Bronchial epithelial cell (primary cell): ENCODE results near the gene THBS2. TPM values are rescaled to one million over a fixed set of nuclear protein-coding genes. Genes with fewer than 3 reads are reported as not detected.
A peak's percentile ranks its signal among the peaks of the same experiment; 100 is the strongest.

Source experiments
- DNase-seq: peaks from one replicate; pipeline ENCODE4 v3.0.0-alpha.2; 2010; ENCODE audit warnings: low read depth
- FAIRE-seq: peaks from 2 replicates; lab custom pipeline; 2011; peaks lifted over from hg19 to GRCh38; lab: Jason Lieb, UNC
- H3K27me3 ChIP-seq: 2 replicates; pipeline ENCODE4 v1.5.1; 2011; ENCODE audit warnings: low read length; ENCODE audit not compliant: control insufficient read depth, insufficient read depth
- H3K36me3 ChIP-seq: 2 replicates; pipeline ENCODE4 v1.5.1; 2011; ENCODE audit warnings: low read length; ENCODE audit not compliant: control insufficient read depth, insufficient read depth
- H3K4me3 ChIP-seq: 2 replicates; pipeline ENCODE4 v1.5.1; 2011; ENCODE audit warnings: mild to moderate bottlenecking, low read depth, low read length, control low read depth
- total RNA-seq: library from RNA; depleted of rRNA; stranded (reverse); fragments of >200 nt; gene quantifications from 2 replicates; pipeline ENCODE4 v1.2.1, GENCODE V29; 2014
- TF ChIP-seq, protein P1 (sequence below): IDR thresholded peaks from 2 replicates; pipeline ENCODE4 v1.5.1; 2011; ENCODE audit warnings: mild to moderate bottlenecking, moderate library complexity, low read length, control low read depth, inconsistent platforms; ENCODE audit not compliant: insufficient read depth, severe bottlenecking

The THBS2 gene
- total RNA-seq, 1 donor from 2014 or later = 8.7 TPM

DNA sequence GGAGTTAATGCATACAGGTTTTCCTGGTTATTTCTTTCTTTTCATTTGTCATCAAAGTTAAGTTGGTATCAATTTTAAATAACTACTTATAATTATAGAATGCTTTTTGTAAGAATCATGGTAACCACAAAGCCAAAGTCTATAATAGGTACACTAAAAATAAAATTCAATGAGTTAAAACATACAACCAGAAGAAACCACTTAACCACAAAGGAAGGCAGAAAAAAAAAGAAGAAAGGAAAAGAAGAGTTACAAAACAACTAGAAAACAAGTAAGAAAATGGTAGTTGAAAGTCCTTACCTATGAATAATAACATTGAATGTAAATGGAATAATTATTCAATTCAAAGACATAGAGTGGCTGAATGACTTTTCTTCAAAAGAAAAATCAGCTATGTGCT, 45.6 kb downstream of the THBS2 start:
- TF ChIP-seq, protein P1, sequence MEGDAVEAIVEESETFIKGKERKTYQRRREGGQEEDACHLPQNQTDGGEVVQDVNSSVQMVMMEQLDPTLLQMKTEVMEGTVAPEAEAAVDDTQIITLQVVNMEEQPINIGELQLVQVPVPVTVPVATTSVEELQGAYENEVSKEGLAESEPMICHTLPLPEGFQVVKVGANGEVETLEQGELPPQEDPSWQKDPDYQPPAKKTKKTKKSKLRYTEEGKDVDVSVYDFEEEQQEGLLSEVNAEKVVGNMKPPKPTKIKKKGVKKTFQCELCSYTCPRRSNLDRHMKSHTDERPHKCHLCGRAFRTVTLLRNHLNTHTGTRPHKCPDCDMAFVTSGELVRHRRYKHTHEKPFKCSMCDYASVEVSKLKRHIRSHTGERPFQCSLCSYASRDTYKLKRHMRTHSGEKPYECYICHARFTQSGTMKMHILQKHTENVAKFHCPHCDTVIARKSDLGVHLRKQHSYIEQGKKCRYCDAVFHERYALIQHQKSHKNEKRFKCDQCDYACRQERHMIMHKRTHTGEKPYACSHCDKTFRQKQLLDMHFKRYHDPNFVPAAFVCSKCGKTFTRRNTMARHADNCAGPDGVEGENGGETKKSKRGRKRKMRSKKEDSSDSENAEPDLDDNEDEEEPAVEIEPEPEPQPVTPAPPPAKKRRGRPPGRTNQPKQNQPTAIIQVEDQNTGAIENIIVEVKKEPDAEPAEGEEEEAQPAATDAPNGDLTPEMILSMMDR = no peak
- Histone ChIP-seq H3K27me3 (no peaks in the 10 kb centered on the region), H3K4me3 (no peak overlapping the region), H3K36me3 (no peaks in the 10 kb centered on the region)
- DNase-seq (no peak), FAIRE-seq (no peak)

DNA sequence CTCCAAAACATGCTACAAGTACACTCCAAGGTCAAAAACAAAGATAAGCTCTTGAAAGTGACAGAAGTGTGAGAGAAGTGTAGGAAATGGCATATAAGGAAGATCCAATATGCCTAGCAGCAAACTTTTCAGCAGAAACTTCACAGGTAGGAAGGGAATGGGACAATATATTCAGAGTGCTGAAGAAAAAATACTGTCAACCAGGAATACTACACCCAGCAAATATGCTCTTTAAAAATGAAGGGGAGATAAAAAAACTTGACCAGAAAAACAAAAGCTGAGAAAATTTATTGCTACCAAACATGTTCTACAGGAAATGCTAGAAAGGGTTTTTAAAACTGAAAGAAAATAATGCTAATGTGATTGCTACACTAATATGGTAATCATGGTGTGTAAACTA, 46.2 kb downstream of the THBS2 start:
- no peak for DNase-seq
- H3K36me3 ChIP-seq = no peaks in the 10 kb centered on the region
- FAIRE-seq = no peak
- TF ChIP-seq, protein P1 = no peak
- no peaks in the 10 kb centered on the region for H3K27me3 ChIP-seq
- H3K4me3 ChIP-seq = no peak overlapping the region

DNA sequence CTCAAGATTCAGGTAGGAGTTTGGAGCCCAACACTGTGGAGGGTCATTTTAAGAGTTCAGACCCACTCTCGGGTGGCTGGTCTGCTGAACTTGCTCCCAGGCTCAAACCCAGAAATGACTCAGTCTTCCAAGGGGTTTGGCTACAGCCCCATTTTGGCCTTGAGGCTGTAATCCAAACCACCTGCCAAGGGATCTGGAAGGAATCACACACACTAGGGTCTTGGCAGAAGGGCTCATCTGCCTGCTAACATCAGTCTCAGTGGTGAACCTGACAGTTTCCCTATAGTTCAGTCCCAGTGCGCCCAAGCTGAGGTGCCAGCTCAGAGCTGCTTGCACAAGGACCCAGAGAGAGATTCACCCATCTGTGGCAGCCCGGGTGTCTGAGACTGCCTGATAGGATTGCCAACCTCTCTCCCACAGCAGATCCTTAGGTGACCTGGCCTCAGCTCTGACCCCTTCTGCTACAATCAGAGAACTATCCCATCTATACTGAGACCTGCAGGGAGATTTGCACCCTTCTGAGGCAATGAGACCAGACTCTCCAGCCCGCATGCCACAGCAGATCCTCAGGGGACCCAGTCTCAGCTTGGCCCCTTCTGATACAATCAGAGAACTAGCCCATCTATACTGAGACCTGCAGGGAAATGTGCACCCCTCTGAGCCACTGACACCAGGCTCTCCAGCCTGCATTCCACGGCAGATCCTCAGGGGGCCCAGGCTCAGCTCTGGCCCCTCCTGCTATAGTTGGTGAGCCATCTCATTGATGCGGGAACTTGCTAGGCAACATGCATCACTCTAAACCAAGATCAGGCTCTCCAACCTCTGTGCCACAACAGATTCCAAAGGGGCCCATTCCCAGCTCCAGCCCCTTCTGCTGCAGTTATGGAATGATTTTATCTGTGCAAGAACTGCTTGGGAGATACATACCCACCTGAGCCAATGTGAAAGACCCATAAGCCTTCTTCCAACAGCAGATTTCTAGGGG, 48.2 kb downstream of the THBS2 start:
- Histone ChIP-seq H3K36me3 (no peaks in the 10 kb centered on the region), H3K27me3 (no peaks in the 10 kb centered on the region), H3K4me3 (no peak overlapping the region)
- DNase-seq (no peak), FAIRE-seq (peak; percentile 62)
- TF ChIP-seq, protein P1 = no peak

DNA sequence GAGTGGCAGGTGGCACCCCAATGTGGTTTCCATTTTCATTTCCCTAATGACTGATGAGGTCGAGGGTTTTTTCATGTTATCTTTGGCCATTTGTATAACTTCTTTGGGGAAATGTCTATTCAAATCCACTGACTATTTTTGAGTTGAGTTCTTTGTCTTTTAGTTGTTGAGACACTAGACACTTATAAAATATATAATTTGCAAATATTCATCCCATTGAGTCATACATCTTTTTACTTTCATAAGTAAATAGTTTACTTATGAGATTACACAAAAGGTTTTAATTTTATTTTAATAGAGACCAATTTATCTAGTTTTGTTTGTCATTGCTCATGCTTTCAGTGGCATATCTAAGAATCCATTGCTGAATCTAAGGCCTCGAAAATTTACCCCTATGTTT, 49.5 kb downstream of the THBS2 start:
- no peak overlapping the region for H3K4me3 ChIP-seq
- H3K36me3 ChIP-seq = no peaks in the 10 kb centered on the region
- TF ChIP-seq, protein P1 = no peak
- FAIRE-seq (no peak), DNase-seq (no peak)
- H3K27me3 ChIP-seq = no peaks in the 10 kb centered on the region

DNA sequence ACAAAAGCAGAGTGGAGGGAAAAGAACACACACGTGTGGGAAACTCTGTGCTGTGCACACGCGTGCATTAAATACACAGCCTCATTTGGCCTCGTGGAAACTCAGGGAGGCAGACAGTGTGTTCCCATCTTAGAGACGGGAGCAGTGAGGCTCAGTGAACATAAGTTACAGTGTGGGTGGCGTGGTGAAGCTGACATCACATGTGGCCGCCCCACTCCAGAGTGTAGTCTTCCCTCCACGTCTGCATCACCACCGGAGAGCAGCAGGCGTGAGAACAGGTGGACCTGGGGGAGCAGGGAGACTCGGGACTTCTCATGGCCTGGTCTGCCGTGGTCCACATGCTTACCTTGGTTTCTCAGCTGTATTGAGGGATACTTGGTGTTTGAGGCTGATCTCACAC, 51.7 kb downstream of the THBS2 start:
- Histone ChIP-seq H3K4me3 (no peak overlapping the region), H3K36me3 (no peaks in the 10 kb centered on the region), H3K27me3 (no peaks in the 10 kb centered on the region)
- FAIRE-seq = no peak
- TF ChIP-seq, protein P1 = no peak
- no peak for DNase-seq
